Esophagus squamous epithelium (tissue), 4 donors: Measurements from ENCODE around the gene GAPDHS.

Source experiments
- POLR2A ChIP-seq, 4 donors: fragments of 450-650 bp; IDR thresholded peaks; one replicate each; pipeline ENCODE4 v1.6.1; 2017; ENCODE audit warnings: antibody characterized with exemption in 4 of 4, mild to moderate bottlenecking in 4 of 4, moderate library complexity in 3 of 4
- TF ChIP-seq, protein P1 (sequence below), 6 experiments: fragments of 450-650 bp in 4 of 6; fragments of 200-600 bp in 2 of 6; sonication (generic) in 2 of 6; IDR thresholded peaks; one replicate each; pipeline ENCODE4 v1.5.1; 2016 to 2019; ENCODE audit warnings: antibody characterized with exemption in 6 of 6, mild to moderate bottlenecking in 4 of 6, moderate library complexity in 4 of 6

DNA sequence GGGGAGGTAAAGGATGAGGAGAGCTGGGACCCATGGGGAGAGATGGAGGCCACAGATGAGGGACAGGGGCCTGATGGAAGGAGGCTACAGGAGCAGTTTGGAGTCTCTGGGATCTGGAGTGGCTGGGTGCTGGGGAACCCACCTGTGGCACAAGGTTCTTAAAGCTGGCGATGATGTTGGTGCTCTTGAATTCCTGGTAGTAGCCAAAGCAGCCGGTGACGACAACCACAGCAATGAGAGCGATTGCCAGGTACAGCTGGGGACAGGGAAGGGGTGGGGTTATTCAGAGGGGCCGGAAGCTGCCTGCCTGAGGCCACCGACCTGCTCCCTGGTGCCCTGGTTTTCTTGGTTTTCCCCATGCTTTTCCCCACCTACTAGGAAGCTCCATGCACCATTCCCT is 27.4 kb downstream of the GAPDHS start:
- TF ChIP-seq, protein P1, sequence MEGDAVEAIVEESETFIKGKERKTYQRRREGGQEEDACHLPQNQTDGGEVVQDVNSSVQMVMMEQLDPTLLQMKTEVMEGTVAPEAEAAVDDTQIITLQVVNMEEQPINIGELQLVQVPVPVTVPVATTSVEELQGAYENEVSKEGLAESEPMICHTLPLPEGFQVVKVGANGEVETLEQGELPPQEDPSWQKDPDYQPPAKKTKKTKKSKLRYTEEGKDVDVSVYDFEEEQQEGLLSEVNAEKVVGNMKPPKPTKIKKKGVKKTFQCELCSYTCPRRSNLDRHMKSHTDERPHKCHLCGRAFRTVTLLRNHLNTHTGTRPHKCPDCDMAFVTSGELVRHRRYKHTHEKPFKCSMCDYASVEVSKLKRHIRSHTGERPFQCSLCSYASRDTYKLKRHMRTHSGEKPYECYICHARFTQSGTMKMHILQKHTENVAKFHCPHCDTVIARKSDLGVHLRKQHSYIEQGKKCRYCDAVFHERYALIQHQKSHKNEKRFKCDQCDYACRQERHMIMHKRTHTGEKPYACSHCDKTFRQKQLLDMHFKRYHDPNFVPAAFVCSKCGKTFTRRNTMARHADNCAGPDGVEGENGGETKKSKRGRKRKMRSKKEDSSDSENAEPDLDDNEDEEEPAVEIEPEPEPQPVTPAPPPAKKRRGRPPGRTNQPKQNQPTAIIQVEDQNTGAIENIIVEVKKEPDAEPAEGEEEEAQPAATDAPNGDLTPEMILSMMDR (IDR thresholded peaks at IDR 0.05), result no peak
- no peak for TF ChIP-seq POLR2A (IDR thresholded peaks at IDR 0.05)
